Subcutaneous abdominal adipose tissue (tissue), 5 donors: Measurements from ENCODE around the gene CLCN2.
A peak's percentile ranks its signal among the peaks of the same experiment; 100 is the strongest.

Experiments used
- H3K27ac ChIP-seq: one replicate; pipeline ENCODE4 v1.7.0; 2013; ENCODE audit warnings: low read depth, mild to moderate bottlenecking, inconsistent platforms, low read length, moderate library complexity
- H3K27me3 ChIP-seq, 5 donors: one replicate each; pipeline ENCODE4 v1.7.0; 2013; ENCODE audit warnings: low read length in 5 of 5, inconsistent platforms in 1 of 5; ENCODE audit not compliant: control insufficient read depth in 5 of 5, insufficient read depth in 4 of 5
- H3K36me3 ChIP-seq, 5 donors: one replicate each; pipeline ENCODE4 v1.7.0; 2013; ENCODE audit warnings: low read length in 5 of 5; ENCODE audit not compliant: control insufficient read depth in 5 of 5, insufficient read depth in 5 of 5
- H3K4me1 ChIP-seq, 5 donors: one replicate each; pipeline ENCODE4 v1.7.0; 2013; ENCODE audit warnings: low read length in 5 of 5, mild to moderate bottlenecking in 3 of 5, moderate library complexity in 1 of 5; ENCODE audit not compliant: control insufficient read depth in 5 of 5, insufficient read depth in 5 of 5
- H3K4me3 ChIP-seq, 5 donors: one replicate each; pipeline ENCODE4 v1.7.0; 2013; ENCODE audit warnings: low read length in 5 of 5, low read depth in 1 of 5
- H3K9ac ChIP-seq, 5 donors: one replicate each; pipeline ENCODE4 v1.7.0; 2013; ENCODE audit warnings: low read length in 5 of 5, mild to moderate bottlenecking in 4 of 5, moderate library complexity in 3 of 5
- H3K9me3 ChIP-seq, 5 donors: one replicate each; pipeline ENCODE4 v1.7.0; 2013; ENCODE audit warnings: low read length in 5 of 5; ENCODE audit not compliant: control insufficient read depth in 5 of 5
- donor health status: healthy.
- donor health status: healthy.
- donor health status: healthy.
- donor health status: healthy.
- donor health status: healthy.

CLCN2 gene

GRCh38 chr3:184315871-184316661 lies 45.3 kb downstream of the CLCN2 start:
- H3K4me1 ChIP-seq: peaks cover 17 to 63% (median 57%) of the 10 kb centered on the region in 5 donors
- peaks cover 0 to 31% (median 24%) of the 10 kb centered on the region in 5 donors for H3K36me3 ChIP-seq
- H3K4me3 ChIP-seq: peak overlapping the region; percentile 79 to 96 (median 90)
- no peaks in the 10 kb centered on the region for H3K9me3 ChIP-seq
- H3K27me3 ChIP-seq: no peaks in the 10 kb centered on the region
- H3K9ac ChIP-seq: peak overlapping the region; percentile 95 to 96 (median 96)
- H3K27ac ChIP-seq: peak overlapping the region; percentile 96

- H3K9ac ChIP-seq: peak overlapping the region; percentile 95 to 96 (median 96)
Measured at GRCh38 chr3:184315543-184315867, 45.9 kb downstream of the CLCN2 start.

GRCh38 chr3:184314700-184315542 lies 46.5 kb downstream of the CLCN2 start:
- Histone ChIP-seq H3K9ac (peak overlapping the region; percentile 95 to 96 (median 96)), H3K27me3 (no peaks in the 10 kb centered on the region), H3K4me1 (peaks cover 13 to 52% (median 46%) of the 10 kb centered on the region in 5 donors), H3K27ac (peak overlapping the region; percentile 96), H3K9me3 (no peaks in the 10 kb centered on the region), H3K4me3 (peak overlapping the region; percentile 79 to 96 (median 90)), H3K36me3 (peaks cover 0 to 23% (median 14%) of the 10 kb centered on the region in 5 donors)

More at GRCh38 chr3:184315543-184315867, 45.9 kb downstream of the CLCN2 start:
- peaks cover 0 to 25% (median 18%) of the 10 kb centered on the region in 5 donors for H3K36me3 ChIP-seq
- H3K27me3 ChIP-seq: no peaks in the 10 kb centered on the region
- H3K4me1 ChIP-seq: peaks cover 16 to 57% (median 51%) of the 10 kb centered on the region in 5 donors
- peak overlapping the region; percentile 96 for H3K27ac ChIP-seq
- peak overlapping the region; percentile 79 to 96 (median 90) for H3K4me3 ChIP-seq
- no peaks in the 10 kb centered on the region for H3K9me3 ChIP-seq

- Histone ChIP-seq H3K9ac (peak within 1 kb of the TSS; percentile 95 to 96 (median 96)), H3K4me3 (peak within 1 kb of the TSS; percentile 79 to 96 (median 90)), H3K27ac (peak within 1 kb of the TSS; percentile 96)
Measured at GRCh38 chr3:184314363-184314699, 47.1 kb downstream of the CLCN2 start, which contains the start of gene EIF4G1. Gene EIF4G1 (plus strand): TSS chr3:184314606. CDS start chr3:184315797, 1,191 bp downstream.

GRCh38 chr3:184311633-184312032 lies 49.8 kb downstream of the CLCN2 start:
- peaks cover 2 to 20% (median 14%) of the 10 kb centered on the region in 5 donors for H3K4me1 ChIP-seq
- H3K9me3 ChIP-seq: no peaks in the 10 kb centered on the region
- H3K27me3 ChIP-seq: no peaks in the 10 kb centered on the region
- peaks cover 4 to 29% (median 25%) of the 10 kb centered on the region in 5 donors for H3K36me3 ChIP-seq
- no peak overlapping the region for H3K27ac ChIP-seq
- H3K9ac ChIP-seq: no peak overlapping the region
- H3K4me3 ChIP-seq: no peak overlapping the region

More at GRCh38 chr3:184314363-184314699, 47.1 kb downstream of the CLCN2 start, which contains the start of gene EIF4G1:
- Histone ChIP-seq H3K9me3 (no peaks in the 10 kb centered on the region), H3K36me3 (peaks cover 0 to 23% (median 14%) of the 10 kb centered on the region in 5 donors), H3K27me3 (no peaks in the 10 kb centered on the region), H3K4me1 (peaks cover 8 to 47% (median 40%) of the 10 kb centered on the region in 5 donors)

- Histone ChIP-seq H3K36me3 (peaks cover 18 to 54% (median 52%) of the 10 kb centered on the region in 5 donors), H3K4me3 (no peak overlapping the region), H3K27ac (no peak overlapping the region), H3K27me3 (no peaks in the 10 kb centered on the region), H3K4me1 (peaks cover 0 to under 1% (median under 1%) of the 10 kb centered on the region in 5 donors), H3K9ac (no peak overlapping the region), H3K9me3 (no peaks in the 10 kb centered on the region)
Measured at GRCh38 chr3:184308744-184309143, 52.7 kb downstream of the CLCN2 start.

- peaks cover 24 to 62% (median 60%) of the 10 kb centered on the region in 5 donors for H3K36me3 ChIP-seq
- H3K9me3 ChIP-seq: no peaks in the 10 kb centered on the region
- no peak overlapping the region for H3K4me3 ChIP-seq
- H3K9ac ChIP-seq: no peak overlapping the region
- no peaks in the 10 kb centered on the region for H3K27me3 ChIP-seq
- H3K27ac ChIP-seq: no peak overlapping the region
- H3K4me1 ChIP-seq: no peaks in the 10 kb centered on the region
Measured at GRCh38 chr3:184307915-184308314, 53.5 kb downstream of the CLCN2 start.

GRCh38 chr3:184306341-184306972 lies 54.9 kb downstream of the CLCN2 start:
- no peak overlapping the region for H3K4me3 ChIP-seq
- H3K27me3 ChIP-seq: no peaks in the 10 kb centered on the region
- H3K9ac ChIP-seq: no peak overlapping the region
- H3K4me1 ChIP-seq: no peaks in the 10 kb centered on the region
- no peaks in the 10 kb centered on the region for H3K9me3 ChIP-seq
- H3K27ac ChIP-seq: no peak overlapping the region
- H3K36me3 ChIP-seq: peaks cover 34 to 77% (median 74%) of the 10 kb centered on the region in 5 donors

- Histone ChIP-seq H3K9ac (no peak overlapping the region), H3K9me3 (no peaks in the 10 kb centered on the region), H3K4me1 (peaks cover 0 to 3% (median 2%) of the 10 kb centered on the region in 5 donors), H3K4me3 (no peak overlapping the region), H3K27ac (no peak overlapping the region), H3K36me3 (peaks cover 37 to 84% (median 81%) of the 10 kb centered on the region in 5 donors), H3K27me3 (no peaks in the 10 kb centered on the region)
Measured at GRCh38 chr3:184305577-184305976, 55.8 kb downstream of the CLCN2 start.
